GM10266 (cell line): ENCODE measurements around the gene SULT1B1.
"Not testable (repeated sequence)": the region's sequence is repeated elsewhere in the genome, so short reads cannot be mapped to it uniquely, and the experiment has no call there.

Source experiments
- DNase-seq: peaks from one replicate; pipeline ENCODE4 v3.0.0; 2012; ENCODE audit errors: extremely low spot score
- CTCF ChIP-seq: IDR thresholded peaks from 2 replicates; pipeline ENCODE4 v1.5.1; 2012; ENCODE audit warnings: mild to moderate bottlenecking, low read depth; ENCODE audit not compliant: control insufficient read depth, insufficient read depth; ENCODE audit errors: missing control alignments

Gene SULT1B1

GRCh38 chr4:69782651-69783310 lies 22.4 kb upstream of the SULT1B1 start:
- DNase-seq = no peak
- TF ChIP-seq CTCF = no peak

- no peak for TF ChIP-seq CTCF
- DNase-seq = no peak
Measured at GRCh38 chr4:69781458-69782418, 21.3 kb upstream of the SULT1B1 start.

- no peak for DNase-seq
- no peak for TF ChIP-seq CTCF
Measured at GRCh38 chr4:69780141-69780540, 19.7 kb upstream of the SULT1B1 start.

- no peak for TF ChIP-seq CTCF
- DNase-seq = no peak
Measured at GRCh38 chr4:69776696-69777095, 16.3 kb upstream of the SULT1B1 start.

GRCh38 chr4:69775321-69775867 lies 15.0 kb upstream of the SULT1B1 start:
- no peak for TF ChIP-seq CTCF
- DNase-seq = no peak

- no peak for TF ChIP-seq CTCF
- DNase-seq = no peak
Measured at GRCh38 chr4:69773484-69773883, 13.1 kb upstream of the SULT1B1 start.

GRCh38 chr4:69768554-69768953 lies 8.1 kb upstream of the SULT1B1 start:
- DNase-seq = not testable (repeated sequence)
